HG02763 (cell line): ENCODE measurements around the gene DCK.

Experiments
- ATAC-seq: cut with Tn5 transposase; IDR thresholded peaks from one replicate; pipeline ENCODE4 v1.9.1; 2021; ENCODE audit warnings: mild to moderate bottlenecking, moderate library complexity; ENCODE audit not compliant: unreplicated experiment

DCK gene

DNA sequence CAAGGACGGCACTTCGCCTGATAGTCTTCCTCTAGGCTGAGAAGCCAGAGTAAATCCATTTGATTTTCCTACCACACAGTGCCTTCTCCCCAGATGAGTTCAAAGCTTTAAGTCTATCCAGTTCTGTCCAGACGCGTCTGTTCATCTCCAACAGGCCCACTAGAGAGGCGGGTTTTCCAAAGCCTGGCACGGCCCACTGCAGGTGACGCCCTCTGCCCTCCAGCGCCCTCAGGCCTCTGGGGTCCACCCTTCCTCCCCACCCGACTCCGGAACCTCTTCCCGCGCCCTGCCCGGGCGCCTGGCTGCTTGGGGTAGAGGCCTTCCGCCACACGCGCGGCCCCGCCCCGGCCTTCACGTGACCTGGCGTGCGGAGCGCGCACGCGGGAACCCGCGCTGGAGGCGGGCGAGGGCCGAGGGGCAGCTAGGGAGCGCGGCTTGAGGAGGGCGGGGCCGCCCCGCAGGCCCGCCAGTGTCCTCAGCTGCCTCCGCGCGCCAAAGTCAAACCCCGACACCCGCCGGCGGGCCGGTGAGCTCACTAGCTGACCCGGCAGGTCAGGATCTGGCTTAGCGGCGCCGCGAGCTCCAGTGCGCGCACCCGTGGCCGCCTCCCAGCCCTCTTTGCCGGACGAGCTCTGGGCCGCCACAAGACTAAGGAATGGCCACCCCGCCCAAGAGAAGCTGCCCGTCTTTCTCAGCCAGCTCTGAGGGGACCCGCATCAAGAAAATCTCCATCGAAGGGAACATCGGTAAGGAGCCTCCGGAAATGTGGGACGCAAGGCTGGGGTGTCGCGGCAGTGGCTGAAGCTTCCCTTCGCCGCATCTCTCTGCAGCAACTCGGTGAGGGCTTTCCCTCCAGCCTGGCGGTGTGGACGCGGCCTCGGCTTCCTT, at the start of gene DCK:
Gene DCK (plus strand): TSS at position 469 of the 888 bp plus-strand sequence. CDS start 187 bp downstream, at position 656.
- ATAC-seq, result peak; percentile 83

DNA sequence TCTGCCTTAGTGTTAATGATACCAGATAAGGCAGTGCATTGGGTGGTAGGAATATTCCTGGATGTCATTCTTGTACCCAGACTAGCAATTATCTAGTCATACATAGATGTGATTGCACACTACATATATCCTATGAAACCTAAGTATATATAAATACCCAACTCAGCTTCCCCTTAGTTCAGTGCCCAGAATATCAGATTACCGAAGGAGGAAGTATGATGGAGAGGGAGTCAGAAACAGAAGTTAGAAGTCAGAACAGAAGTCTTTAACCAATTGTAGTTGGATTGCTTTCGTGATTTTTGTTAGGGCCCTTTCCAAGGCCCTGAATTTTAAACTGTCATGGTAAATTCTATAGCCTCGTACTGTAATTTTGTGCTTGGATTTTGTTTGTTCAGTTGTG, 48.4 kb upstream of the DCK start:
- ATAC-seq, result no peak

DNA sequence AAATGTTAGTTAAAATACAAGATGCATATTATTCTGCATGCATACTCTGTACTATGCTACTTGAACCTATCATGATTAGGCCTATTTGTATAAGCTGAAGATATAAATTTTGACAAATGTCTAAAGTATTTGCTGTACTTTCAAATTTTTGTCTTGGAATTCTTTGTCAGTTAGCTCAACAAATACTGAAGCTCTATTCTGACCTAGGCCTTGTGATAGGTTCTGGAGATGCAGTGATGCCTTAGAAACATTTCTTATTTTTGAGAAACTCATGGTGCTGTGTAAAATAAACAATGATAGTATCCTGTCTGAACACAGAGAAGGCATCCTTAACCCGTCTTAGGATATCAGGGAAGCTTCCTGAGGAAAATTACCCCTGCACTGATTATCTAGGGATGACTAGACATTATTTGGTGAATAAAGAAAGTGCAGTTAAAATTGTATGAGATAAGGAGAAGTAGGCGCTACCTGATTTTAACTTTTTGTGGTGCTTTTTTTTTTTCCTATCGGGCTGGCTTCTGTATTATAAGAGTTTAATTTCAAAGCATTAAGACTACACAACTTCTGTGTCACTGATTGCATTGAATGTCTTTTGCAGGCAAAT, 47.9 kb upstream of the DCK start:
- ATAC-seq, result no peak

DNA sequence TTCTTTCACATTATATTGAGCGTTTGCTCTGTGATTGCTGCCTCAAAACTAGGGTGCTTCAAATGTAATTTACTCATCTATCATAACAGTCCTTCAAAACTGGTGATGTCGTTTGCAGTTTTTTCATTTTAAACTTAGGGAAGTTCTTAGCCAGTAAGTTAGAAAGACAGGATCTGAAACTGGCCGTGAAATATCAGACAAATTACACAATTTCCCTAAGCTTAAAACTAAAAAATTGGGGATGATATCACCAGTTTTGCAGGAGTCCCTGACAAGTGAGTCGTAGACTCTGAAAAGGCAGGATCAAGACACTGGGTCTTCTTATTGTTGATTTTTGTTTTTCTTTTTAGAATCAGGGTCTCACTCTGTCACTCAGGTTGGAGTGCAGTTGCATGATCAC, 46.5 kb upstream of the DCK start:
- ATAC-seq, result no peak

DNA sequence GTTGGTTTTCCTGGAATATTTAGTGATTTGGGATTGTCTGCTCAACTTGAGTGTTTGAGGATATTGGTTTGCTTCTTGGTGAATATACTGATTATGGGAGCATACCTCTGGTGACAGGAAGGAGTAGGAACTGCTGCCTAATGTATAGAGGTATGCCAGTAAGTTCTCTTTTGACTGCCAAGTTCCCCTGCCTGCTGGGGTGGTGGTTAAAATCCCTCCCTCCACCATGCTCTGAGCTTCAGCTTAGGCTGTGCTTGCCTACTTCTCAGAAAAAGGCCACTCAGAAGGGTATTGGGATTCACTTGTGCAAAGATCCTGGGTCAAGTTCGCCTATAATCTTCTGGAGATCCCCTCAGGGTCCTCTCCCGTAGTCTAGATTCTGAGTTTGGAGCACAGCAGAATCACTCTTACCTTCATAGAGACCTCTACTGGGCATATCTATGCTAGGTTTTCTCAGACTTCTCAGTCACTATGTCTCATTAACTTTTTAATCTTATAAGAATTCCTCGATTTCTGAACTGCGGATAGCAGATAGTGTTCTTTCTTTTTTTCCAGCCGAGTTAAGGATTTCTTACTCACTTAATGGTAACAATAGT, 44.7 kb upstream of the DCK start:
- no peak for ATAC-seq

DNA sequence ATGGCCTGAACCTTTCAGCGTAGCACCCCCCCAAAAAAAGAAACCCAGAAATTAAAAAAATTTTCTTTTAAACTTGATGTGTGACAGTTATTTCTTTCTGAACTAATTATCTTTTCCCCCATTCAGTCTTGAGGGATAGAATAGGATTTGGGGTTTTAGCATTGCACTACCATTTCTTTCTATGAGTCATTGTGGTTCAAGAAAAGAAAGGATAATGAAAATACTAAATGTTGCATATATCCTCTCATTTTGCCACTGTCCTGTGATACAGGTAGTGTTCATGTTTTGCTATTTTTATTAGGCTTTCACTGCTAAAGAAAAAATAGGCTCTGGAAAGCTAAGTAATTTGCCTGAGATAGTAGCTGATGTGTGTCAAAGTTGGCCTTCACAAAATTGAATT, 39.4 kb upstream of the DCK start:
- no peak for ATAC-seq

DNA sequence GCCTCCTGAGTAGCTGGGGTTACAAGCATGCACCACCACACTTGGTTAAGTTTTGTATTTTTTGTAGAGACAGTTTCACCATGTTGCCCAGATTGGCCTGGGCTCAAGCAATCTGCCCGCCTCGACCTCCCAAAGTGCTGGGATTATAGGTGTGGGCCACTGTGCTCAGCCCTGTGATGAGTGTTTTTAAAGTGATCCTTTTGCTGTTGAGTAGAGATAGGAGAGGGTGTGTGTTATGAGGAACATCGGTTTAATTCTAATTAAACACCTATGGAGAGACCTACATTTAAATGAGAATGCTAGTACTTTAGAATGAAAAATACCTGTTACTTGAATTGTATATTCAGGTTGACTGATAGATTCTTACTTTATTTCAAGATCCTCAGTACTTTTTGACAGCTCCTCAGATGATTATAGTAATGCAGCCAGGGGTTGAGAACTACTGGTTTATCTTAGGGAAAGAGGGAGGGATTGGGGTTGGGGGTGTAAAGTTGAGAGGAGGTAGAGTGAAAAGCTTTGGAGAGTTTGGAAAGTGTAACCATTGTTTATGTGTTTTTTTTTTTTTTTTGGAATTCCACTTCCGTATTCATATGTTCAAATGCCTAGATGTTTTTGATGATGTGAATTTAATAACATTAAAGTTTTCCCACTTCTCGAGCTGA, 36.8 kb upstream of the DCK start:
- no peak for ATAC-seq

DNA sequence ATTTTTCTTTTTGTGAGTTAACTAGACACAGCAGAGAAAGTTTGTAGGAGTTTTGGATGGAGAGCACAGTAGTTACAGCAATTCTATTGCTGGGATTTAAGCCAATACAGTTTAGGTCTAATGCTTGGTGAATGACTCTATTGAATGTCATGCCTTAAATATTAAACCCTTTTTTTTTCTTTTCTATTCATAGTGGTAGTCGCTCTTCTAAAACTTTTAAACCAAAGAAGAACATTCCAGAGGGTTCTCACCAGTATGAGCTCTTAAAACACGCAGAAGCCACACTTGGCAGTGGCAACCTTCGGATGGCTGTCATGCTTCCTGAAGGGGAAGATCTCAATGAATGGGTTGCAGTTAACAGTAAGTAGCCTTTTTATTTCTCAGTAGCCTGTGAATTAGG, 34.8 kb upstream of the DCK start:
- ATAC-seq, result no peak

DNA sequence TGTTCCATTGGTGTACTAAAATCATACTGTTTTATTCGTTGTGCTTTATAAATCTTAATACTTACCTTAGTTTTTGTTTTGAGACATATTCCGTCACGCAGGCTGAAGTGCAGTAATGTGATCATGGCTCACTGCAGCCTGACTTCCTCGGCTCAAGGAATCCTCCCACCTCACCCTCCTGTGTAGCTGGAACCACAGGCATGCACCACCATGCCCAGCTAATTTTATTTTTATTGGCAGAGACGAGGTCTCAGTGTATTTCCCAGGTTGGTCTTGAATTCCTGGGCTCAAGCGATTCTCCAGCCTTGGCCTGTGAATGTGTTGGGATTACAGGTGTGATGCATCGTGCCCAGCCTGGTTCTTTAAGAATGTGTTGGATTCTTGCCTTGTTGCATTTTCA, 24.4 kb upstream of the DCK start:
- no peak for ATAC-seq

DNA sequence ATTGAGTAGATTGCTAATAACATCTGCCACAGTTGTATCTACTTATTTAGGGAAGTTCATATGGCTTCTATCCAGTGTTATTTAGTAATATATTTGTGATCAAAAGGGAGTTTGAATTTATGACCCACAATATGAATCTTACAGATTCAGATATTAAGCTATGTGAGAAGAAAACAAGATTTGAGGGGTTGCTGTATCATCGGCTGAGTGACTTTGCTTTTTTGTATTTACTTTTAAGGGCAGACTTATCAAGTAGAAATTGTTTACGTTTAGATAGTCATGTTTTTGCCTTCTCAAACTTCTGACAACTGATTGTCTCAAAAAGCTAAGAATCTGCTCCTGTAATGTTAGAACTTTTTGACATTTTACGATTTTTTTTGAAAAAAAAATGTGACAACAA, 17.2 kb upstream of the DCK start:
- ATAC-seq, result no peak

DNA sequence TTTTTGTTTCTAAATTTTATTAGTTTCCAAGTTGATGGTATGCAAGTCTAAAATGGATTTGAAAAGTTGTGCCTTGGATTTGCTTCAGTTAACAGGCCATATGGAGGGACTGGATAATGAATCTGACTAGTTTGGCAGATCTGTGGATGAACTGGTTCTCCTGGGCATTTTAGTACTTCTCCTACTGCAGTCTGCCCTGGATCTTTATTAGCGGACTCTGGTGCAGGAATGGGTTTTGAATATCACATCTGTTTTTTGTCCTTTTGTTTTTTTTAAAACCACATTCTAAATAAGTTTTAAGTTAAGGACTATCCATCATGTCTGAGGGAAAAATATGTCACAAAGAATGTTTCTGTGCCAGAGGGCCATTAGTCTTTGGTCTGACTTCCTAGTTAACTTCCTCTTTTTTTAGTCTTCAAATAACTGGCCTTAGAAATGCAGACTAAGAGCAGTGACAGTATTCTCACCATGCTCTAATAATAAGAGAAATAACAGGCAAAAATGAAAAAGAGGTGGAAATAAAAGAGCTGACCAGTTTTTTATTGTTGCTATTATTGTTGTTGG, 13.9 kb upstream of the DCK start:
- ATAC-seq, result no peak

DNA sequence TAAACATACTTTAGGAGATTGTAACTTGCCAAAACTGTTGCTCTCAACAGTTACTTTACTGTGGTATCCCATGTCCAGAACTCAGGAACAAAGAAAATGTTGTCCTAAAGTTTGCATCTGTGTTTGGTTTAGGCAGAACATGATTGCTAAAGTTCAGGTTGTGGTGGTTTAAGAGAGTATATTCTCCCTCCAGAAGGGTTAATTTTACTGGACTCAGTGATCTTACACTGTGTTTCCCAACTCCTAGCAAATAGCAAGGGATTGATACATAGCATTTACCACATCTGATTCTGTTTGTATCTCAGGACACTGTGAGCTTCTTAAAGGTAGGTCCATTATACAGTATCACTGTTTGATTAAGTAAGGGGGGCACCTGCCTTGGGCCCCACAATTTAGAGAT, 13.3 kb upstream of the DCK start:
- no peak for ATAC-seq

DNA sequence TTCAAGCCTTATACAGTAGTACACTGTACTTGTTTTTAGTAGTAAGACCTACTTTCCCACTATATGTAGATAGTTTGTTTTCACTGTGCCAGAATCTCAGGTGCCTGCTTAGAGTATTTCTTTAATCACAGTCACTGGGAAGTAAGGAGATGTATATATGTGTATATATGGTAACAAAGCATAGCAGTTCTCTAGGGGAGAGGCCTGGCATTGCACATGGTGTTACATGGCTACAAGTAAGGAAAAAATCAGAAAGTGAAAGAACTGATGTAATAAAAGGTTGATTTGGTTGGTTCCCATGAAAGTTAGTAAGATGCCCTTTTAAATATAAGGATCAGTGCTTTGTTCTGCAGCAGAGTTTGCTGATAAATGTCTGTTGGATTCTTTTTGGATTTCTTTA, 9.3 kb upstream of the DCK start:
- no peak for ATAC-seq

DNA sequence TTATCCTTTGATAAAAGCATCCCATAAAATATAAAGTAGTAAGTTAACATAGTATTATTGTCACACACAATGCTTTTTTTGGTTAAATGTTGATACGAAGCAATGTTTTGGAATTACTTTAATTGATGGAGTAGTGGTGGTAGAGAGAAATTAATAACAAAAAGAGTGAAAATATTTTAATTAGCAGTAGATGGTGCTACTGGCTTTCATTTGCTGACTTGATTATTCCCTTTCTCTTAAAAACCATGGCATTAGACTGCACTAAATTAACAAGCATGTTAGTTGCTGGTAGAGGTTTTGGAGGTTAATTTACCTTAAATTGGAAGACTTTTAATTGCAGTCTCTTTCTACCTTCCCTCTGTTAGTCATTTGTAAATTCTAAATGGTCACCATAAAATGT, 8.9 kb upstream of the DCK start:
- ATAC-seq, result no peak

DNA sequence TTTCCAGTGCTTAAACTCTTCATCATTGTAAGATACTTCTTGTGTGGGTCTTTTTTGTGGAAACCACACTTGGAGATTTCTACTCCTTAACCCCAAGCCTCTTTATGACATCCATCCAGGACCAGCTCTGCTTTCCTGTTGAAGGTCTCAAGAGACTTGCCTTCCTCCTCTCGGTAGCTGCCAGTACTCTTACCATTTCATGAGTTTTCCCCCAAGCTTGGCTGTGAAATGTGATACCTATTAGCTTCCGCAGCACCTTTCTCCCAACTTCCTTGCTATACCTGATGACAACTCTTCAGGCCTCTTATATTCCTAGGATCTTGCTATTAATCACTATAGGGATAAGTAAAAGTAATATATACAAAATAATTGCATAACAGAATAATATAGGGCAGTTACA, 1.9 kb upstream of the DCK start:
- no peak for ATAC-seq

DNA sequence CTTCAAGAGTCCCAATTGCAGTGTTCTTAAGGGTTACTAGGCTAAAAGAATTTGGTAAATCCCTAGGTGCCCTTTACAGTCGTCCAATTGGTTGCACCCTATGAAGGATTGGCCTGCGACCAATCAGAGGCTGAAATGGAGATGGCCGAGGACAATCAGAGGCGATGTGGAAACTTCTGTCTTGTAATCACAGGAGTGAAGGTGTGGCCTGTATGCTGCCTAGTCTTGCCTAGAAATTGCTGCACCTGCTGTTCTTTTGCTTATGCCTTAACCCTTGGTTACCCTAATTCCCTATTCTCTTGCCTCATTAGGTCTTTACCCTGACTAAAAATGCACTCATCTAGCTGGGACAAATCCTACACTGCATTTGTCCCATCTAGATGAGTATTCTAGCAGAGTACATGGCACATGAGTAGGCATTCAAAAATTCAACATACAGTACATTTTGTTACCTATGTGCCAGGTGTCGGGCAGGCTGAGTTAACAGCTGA, 1.0 kb upstream of the DCK start:
- no peak for ATAC-seq

DNA sequence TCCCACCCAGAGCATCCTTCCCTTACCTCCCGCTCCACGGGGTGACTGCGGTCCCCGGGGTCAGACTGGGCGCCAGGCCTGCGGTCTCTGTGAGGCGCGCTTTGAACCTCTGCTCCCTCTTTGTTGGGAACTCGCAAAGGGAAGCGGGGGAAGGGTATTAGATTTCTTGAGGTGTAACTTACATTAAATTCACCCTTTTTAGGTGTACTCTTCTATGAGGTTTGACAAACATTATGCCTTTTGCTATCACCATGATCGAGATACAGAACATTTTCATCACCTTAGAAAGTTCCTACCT, 569 bp downstream of the DCK start:
- no peak for ATAC-seq

DNA sequence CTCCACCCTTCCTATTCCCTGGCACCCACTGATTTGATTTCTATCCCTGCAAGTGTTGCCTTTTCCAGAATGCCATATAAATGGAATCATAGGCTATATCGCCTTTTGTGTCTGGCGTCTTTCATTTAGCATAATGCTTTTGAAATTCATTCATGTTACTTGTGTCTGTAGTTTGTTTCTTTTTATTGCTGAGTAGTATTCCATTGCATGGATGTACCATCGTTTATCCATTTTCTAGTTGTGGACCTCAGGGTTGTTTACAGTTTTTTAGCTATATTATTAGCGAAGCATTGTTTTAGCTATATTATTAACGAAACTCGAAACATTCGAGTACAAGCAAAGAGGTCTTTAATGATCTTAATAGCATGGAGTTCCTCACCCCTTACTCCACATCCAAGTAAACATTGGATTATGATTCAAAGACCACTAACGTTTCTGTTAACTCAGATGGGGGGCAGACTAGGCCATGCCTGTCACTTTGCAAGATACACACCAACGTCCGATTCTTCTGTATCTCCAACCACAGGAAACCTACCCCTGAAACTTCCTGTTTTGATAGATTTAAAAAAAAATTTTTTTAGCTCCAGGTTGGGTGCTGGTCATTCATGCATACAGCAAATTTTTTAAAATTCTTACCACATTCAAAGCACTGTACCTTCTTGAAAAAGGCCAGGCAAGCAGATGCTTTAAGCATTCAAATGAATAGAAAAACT, 1.1 kb downstream of the DCK start:
- peak; percentile 39 for ATAC-seq

DNA sequence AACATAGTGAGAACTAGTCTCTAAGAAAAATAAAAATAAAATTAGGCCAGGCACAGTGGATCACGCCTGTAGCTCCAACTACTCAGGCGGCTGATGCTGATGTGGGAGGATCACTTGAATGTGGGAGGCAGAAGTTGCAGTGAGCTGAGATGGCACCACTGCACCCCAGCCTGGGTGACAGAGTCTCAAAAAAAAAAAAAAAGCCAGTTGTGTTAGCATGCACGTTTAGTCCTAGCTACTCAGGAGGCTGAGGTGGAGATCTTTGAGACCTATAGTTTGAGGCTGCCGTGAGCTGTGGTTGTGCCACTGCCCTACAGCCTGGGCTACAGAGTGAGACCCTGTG, 2.5 kb downstream of the DCK start:
- ATAC-seq, result no peak

DNA sequence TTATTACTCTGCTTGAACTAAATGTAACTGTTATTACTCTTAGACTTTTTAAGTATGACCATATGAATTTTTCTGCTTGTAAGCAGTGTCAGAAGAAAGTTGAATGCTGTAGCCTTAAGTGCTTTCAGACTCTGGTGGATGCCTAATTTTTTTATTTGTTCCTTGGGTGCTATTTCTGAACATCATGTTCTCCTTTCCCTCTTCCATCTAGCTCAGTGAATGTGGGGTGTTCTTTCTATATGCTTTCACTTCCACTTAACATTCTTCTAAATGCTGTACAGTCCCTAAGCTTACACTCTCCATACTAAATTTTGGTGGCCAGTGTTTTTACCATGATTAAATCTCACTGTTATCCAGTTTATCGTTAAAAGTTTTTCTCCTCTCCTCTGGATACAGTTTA, 3.6 kb downstream of the DCK start:
- ATAC-seq, result no peak

DNA sequence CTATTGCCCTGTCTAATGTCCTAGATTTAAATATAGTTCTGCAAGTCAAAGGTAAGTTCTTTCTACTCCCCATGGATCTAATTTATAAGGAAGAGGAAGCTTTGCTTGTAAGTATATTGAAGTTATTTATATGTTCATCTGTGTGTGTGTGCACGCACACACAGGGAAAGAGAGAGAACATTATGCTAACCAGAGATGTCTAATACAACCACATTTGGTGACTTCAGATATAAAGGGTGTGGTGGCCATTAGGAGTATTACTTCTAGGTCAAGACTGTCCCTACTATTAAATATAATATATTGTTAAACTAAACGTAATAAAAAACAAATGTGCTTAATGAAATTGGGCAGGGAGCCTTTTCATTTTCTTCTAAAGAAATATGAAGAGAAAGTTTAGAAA, 4.1 kb downstream of the DCK start:
- no peak for ATAC-seq
